ENCODE measurements around the gene C2orf72. TPM values are rescaled to one million over a fixed set of nuclear protein-coding genes. Genes with fewer than 3 reads are reported as not detected.

The C2orf72 gene
- total RNA-seq = 1 to 10 TPM; 1.8 to 3.9 TPM
- 2.0 TPM for polyA plus RNA-seq (2013, experiment 1 of 2)
- 1.9 TPM for polyA plus RNA-seq (2013, experiment 2 of 2)
- long read RNA-seq, experiment 1, partial matches to known transcripts = 0 of 1 reads
- long read RNA-seq, experiment 1, other reads (novel, unspliced or antisense) = 1 of 1 reads
- long read RNA-seq, experiment 2, partial matches to known transcripts = 0 of 5 reads
- long read RNA-seq, experiment 2, other reads (novel, unspliced or antisense) = 2 of 5 reads
- long read RNA-seq, experiment 3, partial matches to known transcripts = 0 of 1 reads
- long read RNA-seq, experiment 3, other reads (novel, unspliced or antisense) = 1 of 1 reads
- long read RNA-seq, experiment 4 = 0 reads

GRCh38 chr2:231037202-231037730, at the start of gene C2orf72:
Gene C2orf72, plus strand, starts transcription at chr2:231037523. Its CDS starts 43 bp downstream, at chr2:231037566.
- no peaks in the 10 kb centered on the region for H3K9me3 Mint-ChIP-seq
- H3K27ac ChIP-seq (ENCODE audit: low read depth, low read length) = no peak within 1 kb of the TSS
- no peak within 1 kb of the TSS for H3K9ac ChIP-seq (ENCODE audit: extremely low read depth, low read length, poor library complexity, severe bottlenecking)
- H3K27me3 ChIP-seq (ENCODE audit: control insufficient read depth, insufficient read depth, low read length, poor library complexity, severe bottlenecking) = peaks cover 72% of the 10 kb centered on the region
- peak; percentile 70 for DNase-seq
- no peak for TF ChIP-seq CTCF (conservative IDR thresholded peaks at IDR 0.05)
- peaks cover 72% of the 10 kb centered on the region for H3K27me3 Mint-ChIP-seq (ENCODE audit: insufficient read depth)
- H3K9me3 ChIP-seq (ENCODE audit: control insufficient read depth, low read length) = no peaks in the 10 kb centered on the region
- no peak within 1 kb of the TSS for H3K27ac Mint-ChIP-seq
- peak within 1 kb of the TSS; percentile 69 for H3K4me3 ChIP-seq (ENCODE audit: low read length)
- peaks cover 10% of the 10 kb centered on the region for H3K4me1 Mint-ChIP-seq
- H3K36me3 ChIP-seq (ENCODE audit: control insufficient read depth, insufficient read depth, low read length) = no peaks in the 10 kb centered on the region
- no peaks in the 10 kb centered on the region for H3K36me3 Mint-ChIP-seq (ENCODE audit: low read depth)
- H3K4me1 ChIP-seq (ENCODE audit: control insufficient read depth, insufficient read depth, low read length) = no peaks in the 10 kb centered on the region
- peak within 1 kb of the TSS; percentile 46 for H3K4me3 Mint-ChIP-seq
- WGBS, 2 experiments (ENCODE audit: insufficient coverage in 1 of 2, insufficient read length in 1 of 2) = 0 to 3% methylated on average over 14 to 61 of the region's 61 CpGs

- no peaks in the 10 kb centered on the region for H3K36me3 Mint-ChIP-seq (ENCODE audit: low read depth)
- H3K4me1 Mint-ChIP-seq = peaks cover 19% of the 10 kb centered on the region
- no peak for DNase-seq
- Histone ChIP-seq H3K9me3 (ENCODE audit: control insufficient read depth, low read length) (no peaks in the 10 kb centered on the region), H3K9ac (ENCODE audit: extremely low read depth, low read length, poor library complexity, severe bottlenecking) (no peak overlapping the region), H3K4me1 (ENCODE audit: control insufficient read depth, insufficient read depth, low read length) (peaks cover 10% of the 10 kb centered on the region), H3K27me3 (ENCODE audit: control insufficient read depth, insufficient read depth, low read length, poor library complexity, severe bottlenecking) (no peaks in the 10 kb centered on the region), H3K4me3 (ENCODE audit: low read length) (no peak overlapping the region), H3K27ac (ENCODE audit: low read depth, low read length) (no peak overlapping the region), H3K36me3 (ENCODE audit: control insufficient read depth, insufficient read depth, low read length) (no peaks in the 10 kb centered on the region)
- H3K9me3 Mint-ChIP-seq = no peaks in the 10 kb centered on the region
- H3K27ac Mint-ChIP-seq = no peak overlapping the region
- WGBS, 2 experiments (ENCODE audit: insufficient coverage in 1 of 2, insufficient read length in 1 of 2) = 93 to 94% methylated on average over 18 to 21 of the region's 21 CpGs
- H3K4me3 Mint-ChIP-seq = no peak overlapping the region
- H3K27me3 Mint-ChIP-seq (ENCODE audit: insufficient read depth) = peaks cover 1% of the 10 kb centered on the region
- no peak for TF ChIP-seq CTCF (conservative IDR thresholded peaks at IDR 0.05)
Observed at GRCh38 chr2:230989731-230990130, 47.6 kb upstream of the C2orf72 start.

- Histone ChIP-seq H3K27ac (ENCODE audit: low read depth, low read length) (no peak overlapping the region), H3K4me1 (ENCODE audit: control insufficient read depth, insufficient read depth, low read length) (peaks cover 10% of the 10 kb centered on the region), H3K9me3 (ENCODE audit: control insufficient read depth, low read length) (no peaks in the 10 kb centered on the region), H3K9ac (ENCODE audit: extremely low read depth, low read length, poor library complexity, severe bottlenecking) (no peak overlapping the region), H3K27me3 (ENCODE audit: control insufficient read depth, insufficient read depth, low read length, poor library complexity, severe bottlenecking) (no peaks in the 10 kb centered on the region), H3K4me3 (ENCODE audit: low read length) (no peak overlapping the region), H3K36me3 (ENCODE audit: control insufficient read depth, insufficient read depth, low read length) (no peaks in the 10 kb centered on the region)
- no peak for DNase-seq
- Mint-ChIP-seq H3K9me3 (no peaks in the 10 kb centered on the region), H3K4me3 (no peak overlapping the region), H3K27me3 (ENCODE audit: insufficient read depth) (peaks cover 1% of the 10 kb centered on the region), H3K4me1 (peaks cover 15% of the 10 kb centered on the region), H3K36me3 (ENCODE audit: low read depth) (no peaks in the 10 kb centered on the region), H3K27ac (no peak overlapping the region)
- WGBS, 2 experiments (ENCODE audit: insufficient coverage in 1 of 2, insufficient read length in 1 of 2) = 94 to 96% methylated on average over 38 to 70 of the region's 70 CpGs
- TF ChIP-seq CTCF (conservative IDR thresholded peaks at IDR 0.05) = no peak
Observed at GRCh38 chr2:230990131-230990898, 47.0 kb upstream of the C2orf72 start.

Measured in endodermal cell (in vitro differentiated cells).